Activated naive CD4-positive, alpha-beta T cell treated with anti-CD3 and anti-CD28 coated beads, Interleukin-2, amount 50 U/mL, for 72 hours (primary cell): ENCODE results near the gene KISS1R. TPM values are rescaled to one million over a fixed set of nuclear protein-coding genes. Genes with fewer than 3 reads are reported as not detected.
"Not testable (repeated sequence)": the region's sequence is repeated elsewhere in the genome, so short reads cannot be mapped to it uniquely, and the experiment has no call there.

Source experiments
- ATAC-seq, 2 donors: fragments of 150-1000 bp; cut with Tn5 transposase; 2 replicates each; pipeline ENCODE4 v1.10.0; 2021; ENCODE audit warnings: mild to moderate bottlenecking in 2 of 2, moderate library complexity in 2 of 2
- DNase-seq, 2 donors: peaks; one replicate each; pipeline ENCODE4 v3.0.0; 2021 to 2022; ENCODE audit warnings: low spot score in 2 of 2
- H3K27ac Mint-ChIP-seq, 2 donors: one replicate each; pipeline ENCODE4 v1.8.0; 2022; ENCODE audit warnings: mild to moderate bottlenecking in 2 of 2, mixed read lengths in 2 of 2
- H3K36me3 Mint-ChIP-seq, 2 donors: one replicate each; pipeline ENCODE4 v1.8.0; 2022; ENCODE audit warnings: mixed read lengths in 2 of 2
- H3K9me3 Mint-ChIP-seq, 2 donors: one replicate each; pipeline ENCODE4 v1.8.0; 2022; ENCODE audit warnings: mixed read lengths in 2 of 2
- total RNA-seq, 2 donors: library from RNA; stranded (reverse); gene quantifications; one replicate each; pipeline ENCODE4 v1.2.3, GENCODE V29; 2022

Gene KISS1R
- total RNA-seq, 2 donors from 2014 or later, result 10.9 to 32.4 TPM

DNA sequence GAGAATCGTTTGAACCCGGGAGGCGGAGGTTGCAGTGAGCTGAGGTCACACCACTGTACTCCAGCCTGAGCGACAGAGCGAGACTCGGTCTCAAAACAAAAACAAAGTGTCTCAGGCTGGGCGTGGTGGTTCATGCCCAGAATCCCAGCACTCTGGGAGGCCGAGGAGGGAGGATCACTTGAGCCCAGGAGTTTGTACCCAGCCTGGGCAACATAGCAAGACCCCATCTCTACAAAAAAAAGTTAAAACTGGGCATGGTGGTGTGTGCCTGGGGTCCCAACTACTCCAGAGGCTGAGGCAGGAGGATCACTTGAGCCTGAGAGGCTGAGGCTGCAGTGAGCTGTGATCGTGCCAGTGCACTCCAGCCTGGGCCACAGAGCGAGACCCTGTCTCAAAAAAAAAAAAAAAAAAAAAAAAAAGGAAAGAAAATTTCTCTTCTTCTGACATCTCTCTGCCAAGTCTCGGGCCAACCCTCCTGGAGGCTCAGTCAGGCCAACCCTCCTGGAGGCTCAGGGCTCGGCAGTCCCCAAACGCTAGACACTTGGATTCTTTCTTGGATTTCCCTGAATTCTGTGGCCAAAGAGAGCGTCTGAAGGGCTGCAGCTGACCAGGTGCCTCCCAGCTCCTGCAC, 35.0 kb downstream of the KISS1R start:
- Mint-ChIP-seq H3K9me3 (no peaks in the 10 kb centered on the region), H3K36me3 (no peaks in the 10 kb centered on the region), H3K27ac (no peak overlapping the region)
- DNase-seq (no peak), ATAC-seq (no peak)

DNA sequence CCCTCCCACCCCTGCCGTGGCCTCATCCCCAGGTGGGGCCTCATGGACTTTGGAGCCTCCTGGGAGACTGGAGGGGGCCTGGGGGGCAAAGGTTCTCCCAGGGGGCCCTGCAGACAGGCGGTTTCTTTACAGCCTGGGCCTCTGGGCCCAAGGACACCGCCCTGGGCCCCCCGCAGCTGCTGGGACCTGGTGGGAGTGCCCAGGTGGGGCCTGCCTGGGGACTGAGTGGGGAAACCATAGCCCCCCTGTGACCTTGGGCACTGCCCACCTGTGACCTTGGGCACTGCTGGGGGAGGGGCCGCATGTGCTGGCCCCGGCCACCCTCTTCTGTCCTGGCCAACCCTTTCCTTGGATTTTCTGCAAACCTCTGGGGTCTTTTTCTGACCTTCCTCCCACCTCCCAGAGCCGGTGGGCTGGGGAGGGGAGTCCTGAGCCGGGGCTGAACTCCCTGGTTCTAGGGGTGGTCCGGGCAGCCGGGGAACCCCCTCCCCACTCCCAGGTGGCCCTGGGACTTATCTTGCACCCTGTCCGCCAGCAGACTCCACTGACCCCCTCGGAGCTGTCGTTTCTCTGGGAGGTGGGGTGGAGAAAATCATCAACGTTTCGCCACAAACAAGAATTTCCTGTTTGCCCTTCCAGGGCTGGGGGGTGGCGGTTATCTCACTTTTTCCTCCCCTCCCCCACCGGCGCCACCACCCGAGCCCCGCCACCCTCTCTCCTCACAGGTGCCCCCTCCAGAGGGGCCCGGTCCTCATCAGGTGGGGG, 35.7 kb downstream of the KISS1R start:
- DNase-seq (no peak), ATAC-seq (no peak)
- no peaks in the 10 kb centered on the region for H3K9me3 Mint-ChIP-seq
- no peak overlapping the region for H3K27ac Mint-ChIP-seq
- no peaks in the 10 kb centered on the region for H3K36me3 Mint-ChIP-seq

DNA sequence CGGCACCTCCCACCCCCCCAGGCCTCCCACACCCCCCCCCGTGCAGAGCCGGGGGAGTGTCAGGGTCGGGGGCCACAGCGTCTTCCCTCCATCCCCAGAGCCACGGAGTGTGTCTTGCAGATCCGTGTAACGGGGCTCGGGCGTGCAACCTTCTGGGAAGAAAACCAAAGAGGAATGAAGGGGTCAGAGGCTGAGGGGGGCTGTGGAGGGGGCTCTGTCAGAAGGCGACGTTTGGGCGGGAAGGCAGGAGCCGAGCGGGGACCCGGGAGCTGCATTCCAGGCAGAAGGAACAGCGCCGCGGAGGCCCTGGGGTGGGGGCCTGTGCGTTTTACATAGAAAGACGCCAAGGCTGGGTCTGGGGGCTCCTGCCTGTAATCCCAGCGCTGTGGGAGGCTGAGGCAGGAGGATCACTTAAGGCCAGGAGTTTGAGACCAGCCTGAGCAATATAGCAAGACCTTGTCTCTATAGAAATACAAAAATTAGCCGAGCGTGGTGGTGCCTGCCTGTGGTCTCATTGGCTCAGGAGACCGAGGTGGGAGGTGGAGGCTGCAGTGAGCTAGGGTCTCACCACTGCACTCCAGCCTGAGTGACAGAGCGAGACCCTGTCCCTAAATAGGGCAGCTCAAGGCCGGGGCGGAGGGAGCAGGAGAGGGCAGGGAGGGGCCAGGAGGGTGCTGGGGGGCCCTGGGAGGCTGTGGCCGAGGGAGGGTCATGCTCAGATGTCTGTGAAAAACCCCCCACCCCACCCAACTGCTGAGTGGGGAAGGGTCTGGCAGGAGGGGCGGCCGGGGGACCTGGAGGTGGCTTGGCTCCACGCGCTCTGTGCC, 36.5 kb downstream of the KISS1R start:
- no peaks in the 10 kb centered on the region for H3K36me3 Mint-ChIP-seq
- H3K9me3 Mint-ChIP-seq, result no peaks in the 10 kb centered on the region
- no peak overlapping the region for H3K27ac Mint-ChIP-seq
- ATAC-seq, result no peak
- DNase-seq, result no peak

DNA sequence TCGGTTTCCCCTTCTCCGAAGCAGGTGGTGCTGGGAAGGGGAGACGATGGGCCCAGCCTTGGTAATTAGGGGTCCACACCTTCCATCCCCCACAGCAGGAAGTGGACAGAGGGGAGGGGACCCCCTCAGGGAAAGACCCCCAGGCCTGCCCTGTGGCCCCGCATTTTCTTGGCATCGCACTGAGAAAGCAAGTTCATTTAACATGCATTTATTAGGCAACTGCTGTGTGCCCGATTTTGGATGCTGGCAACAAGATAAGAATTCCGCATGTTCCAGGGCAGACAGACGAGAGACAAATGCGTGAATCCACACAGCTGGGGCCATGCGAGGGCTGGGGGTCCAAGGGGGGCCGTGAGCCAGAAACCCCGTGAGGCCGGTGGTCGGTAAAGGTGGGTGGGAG, 37.1 kb downstream of the KISS1R start:
- Mint-ChIP-seq H3K27ac (no peak overlapping the region), H3K9me3 (no peaks in the 10 kb centered on the region), H3K36me3 (no peaks in the 10 kb centered on the region)
- DNase-seq (no peak), ATAC-seq (no peak)

DNA sequence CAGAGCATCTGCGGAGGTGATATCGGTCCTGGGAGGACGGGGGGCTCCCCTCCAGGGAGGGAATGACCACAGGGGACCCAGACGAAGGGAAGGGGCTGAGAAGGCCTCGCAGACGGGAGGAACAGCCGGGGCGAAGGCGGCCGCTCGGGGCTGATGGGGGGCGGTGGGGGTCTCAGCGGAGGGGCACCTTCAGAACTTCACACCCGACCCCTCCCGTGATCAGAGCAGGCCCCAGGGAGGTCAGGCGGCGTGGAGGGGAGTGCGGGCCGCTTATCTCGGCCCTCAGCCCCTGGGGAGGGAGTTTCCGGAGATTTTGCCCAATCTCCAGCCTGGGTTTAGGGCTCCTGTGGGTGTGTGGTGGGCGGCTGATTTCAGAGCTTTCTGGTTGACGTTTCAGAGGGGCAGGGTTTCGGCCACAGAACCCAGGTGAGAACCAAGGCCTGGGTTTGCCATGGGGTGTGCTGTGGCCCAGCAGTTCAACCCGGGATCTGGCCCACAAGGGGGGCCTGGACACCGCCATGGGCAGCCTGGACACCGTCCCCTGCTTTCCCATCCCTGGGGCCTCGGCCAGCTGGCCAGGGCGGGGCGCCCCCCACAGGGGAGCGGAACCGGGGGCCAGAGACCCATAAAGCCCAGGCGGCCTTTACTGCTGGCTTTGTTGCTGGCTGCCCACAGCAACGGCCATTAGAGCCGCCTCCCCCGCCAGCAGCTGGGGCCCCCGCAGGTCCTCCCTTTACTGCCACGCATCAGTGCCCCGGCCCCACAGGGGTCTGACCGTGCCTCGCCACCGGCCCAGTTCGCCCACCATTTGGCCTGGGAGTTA, 37.8 kb downstream of the KISS1R start:
- ATAC-seq, result no peak
- Mint-ChIP-seq H3K27ac (no peak overlapping the region), H3K9me3 (no peaks in the 10 kb centered on the region), H3K36me3 (no peaks in the 10 kb centered on the region)
- no peak for DNase-seq

DNA sequence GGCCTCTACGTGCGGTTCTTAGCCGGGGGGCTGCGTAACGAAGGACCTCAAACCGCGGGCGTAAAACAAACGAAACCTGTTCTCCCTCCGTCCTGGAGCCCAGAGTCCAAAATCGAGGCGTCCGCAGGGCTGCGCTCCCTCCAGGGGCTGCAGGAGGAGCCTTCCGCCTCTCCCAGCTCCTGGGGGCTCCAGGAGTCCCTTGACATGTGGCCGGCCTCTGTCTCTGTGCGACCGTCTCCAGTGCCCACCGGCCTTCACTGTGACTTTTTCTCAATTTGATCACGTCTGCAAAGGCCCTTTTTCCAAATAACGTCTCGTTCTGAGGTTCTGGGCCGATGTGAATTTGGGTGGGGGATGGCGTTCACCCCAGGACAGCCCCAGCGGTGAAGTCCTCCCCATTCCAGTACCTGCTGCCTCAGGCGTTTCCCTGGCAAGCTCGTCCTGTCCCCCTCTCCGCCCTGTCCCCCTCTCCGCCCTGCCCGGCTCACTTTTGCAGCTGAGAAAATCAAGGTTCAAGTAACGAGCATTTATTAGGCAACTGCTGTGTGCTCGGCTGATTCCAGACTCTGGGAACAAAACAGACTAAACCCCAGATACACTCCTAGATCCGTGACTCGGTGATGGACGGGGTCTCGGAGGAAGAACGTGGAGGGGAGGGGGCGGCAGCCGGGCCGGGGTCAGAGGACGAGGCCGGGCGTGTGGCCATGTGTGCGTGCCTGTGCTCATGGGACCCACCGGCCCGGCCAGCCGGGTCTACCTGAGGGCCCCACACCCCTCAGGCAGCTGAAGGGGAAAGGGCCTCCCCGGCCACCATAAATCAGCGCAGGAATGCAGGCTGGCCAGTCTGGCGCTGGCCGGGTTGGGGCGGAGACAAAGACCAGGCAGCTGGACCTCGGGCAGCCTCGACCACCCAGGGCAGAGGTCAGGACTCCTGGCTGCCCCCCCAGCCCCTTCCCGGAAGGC, 39.0 kb downstream of the KISS1R start:
- no peak overlapping the region for H3K27ac Mint-ChIP-seq
- DNase-seq (no peak), ATAC-seq (no peak)
- no peaks in the 10 kb centered on the region for H3K9me3 Mint-ChIP-seq
- no peaks in the 10 kb centered on the region for H3K36me3 Mint-ChIP-seq

DNA sequence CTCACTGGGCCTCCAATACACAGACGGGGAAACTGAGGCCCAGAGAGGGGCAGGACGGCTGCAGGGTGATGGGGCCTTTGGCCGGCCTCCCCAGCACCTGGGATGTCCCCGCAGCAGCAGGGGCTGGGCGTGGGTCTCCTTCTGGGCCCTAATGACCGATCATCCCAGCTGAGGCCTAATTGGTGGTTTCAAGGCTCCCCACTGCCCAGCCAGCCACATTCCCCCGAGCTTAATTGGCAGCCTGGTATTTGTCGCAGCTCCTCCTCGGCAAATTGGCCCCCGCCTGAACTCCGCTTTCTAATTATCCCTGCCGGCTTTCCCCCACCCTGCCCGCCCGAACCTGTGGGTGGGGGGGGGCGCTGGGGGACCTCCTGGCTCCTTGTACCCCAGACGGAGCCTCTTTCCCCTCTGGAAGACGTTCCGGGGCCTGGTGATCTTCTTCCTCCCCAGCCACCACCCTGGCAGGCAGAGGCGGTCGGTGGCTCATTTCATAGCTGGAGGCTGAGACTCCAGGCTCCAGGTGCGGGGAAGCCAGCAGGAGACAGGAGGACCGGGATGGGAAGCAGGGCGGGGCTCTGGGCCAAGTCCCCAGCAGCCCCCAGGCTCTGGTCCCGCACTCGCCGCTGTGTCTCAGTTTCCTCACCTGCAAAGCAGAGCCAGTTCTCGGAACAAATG, 39.8 kb downstream of the KISS1R start:
- ATAC-seq (no peak), DNase-seq (no peak)
- Mint-ChIP-seq H3K36me3 (no peaks in the 10 kb centered on the region), H3K9me3 (no peaks in the 10 kb centered on the region), H3K27ac (no peak overlapping the region)

DNA sequence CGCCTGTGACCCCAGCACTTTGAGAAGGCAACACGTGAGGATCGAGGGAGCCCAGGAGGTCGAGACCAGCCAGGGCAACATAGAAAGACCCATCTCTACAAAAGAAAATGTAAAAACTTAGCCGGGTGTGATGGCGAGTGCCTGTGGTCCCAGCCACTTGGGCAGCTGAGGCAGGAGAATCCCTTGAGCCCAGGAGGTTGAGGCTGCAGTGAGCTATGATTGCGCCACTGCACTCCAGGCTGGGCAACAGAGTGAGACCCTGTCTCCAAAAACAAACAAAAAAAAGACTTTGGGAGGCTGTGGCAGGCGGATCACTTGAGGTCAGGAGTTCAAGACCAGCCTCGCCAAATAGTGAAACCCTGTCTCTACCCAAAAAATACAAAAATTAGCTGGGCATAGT, 40.4 kb downstream of the KISS1R start:
- H3K36me3 Mint-ChIP-seq, H3K9me3 Mint-ChIP-seq, DNase-seq, ATAC-seq, H3K27ac Mint-ChIP-seq: not testable (repeated sequence)

DNA sequence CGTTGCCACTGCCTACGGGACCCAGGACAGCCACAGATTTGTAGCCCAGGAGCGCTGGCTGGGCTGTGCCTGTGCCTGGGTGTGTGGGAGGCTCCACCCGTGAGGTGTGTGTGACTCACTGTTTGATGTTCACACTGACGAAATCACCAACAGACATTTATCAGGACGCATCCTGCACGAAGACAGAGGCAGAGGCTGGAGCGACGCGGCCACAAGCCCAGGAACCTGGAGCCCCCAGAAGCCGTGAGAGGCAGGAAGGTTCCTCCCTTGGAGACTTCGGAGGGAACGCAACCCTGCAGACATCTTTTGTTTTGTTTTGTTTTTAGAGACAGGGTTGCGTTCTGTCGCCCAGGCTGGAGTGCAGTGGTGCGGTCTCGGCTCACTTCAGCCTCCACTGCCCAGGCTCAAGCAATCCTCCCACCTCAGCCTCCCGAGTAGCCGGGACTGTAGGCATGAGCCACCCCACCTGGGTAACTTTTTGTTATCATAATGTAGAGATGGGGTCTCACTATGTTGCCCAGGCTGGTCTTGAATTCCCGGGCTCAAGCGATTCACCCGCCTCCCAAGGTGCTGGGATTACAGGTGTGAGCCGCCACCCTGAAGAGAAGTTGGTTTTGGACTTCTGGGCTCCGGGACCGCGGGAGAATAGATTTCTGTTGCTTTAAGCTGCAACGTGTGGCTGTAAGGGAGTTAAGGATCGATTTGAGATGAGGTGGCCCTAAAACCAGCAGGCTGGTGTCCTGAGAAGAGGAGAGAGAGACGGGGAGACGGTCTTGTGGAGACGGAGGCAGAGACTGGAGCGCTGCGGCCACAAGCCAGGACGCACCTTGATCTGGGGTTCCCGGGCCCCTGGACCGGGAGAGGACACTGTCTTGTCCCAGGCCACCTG, 42.1 kb downstream of the KISS1R start:
- Mint-ChIP-seq H3K27ac (peak overlapping the region in 1 of 2 donors; percentile 3), H3K36me3 (no peaks in the 10 kb centered on the region), H3K9me3 (no peaks in the 10 kb centered on the region)
- DNase-seq (peak in 1 of 2 donors; percentile 44), ATAC-seq (peak; percentile 79 to 94)

DNA sequence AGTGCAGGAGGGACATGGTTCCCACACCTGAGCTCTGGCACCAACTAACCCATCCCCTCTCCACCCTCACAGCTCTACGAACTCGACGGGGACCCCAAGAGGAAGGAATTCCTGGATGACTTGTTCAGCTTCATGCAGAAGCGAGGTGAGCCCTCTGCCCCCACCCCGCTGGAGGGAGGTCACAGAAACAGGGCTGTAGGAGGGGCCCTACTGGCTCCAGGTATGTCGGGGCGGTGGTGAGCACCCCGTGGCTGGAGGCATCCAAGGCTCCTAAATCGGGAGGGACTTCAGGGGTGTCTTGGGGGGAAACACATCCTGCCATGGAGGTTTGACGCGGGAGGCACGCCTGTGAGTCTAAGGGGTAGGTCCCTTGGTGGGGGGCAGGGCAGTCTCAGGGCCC, 42.9 kb downstream of the KISS1R start:
- no peak overlapping the region for H3K27ac Mint-ChIP-seq
- peaks cover 0 to 5% of the 10 kb centered on the region in 2 donors for H3K36me3 Mint-ChIP-seq
- DNase-seq (no peak), ATAC-seq (no peak)
- H3K9me3 Mint-ChIP-seq, result peaks cover 0 to under 1% of the 10 kb centered on the region in 2 donors

DNA sequence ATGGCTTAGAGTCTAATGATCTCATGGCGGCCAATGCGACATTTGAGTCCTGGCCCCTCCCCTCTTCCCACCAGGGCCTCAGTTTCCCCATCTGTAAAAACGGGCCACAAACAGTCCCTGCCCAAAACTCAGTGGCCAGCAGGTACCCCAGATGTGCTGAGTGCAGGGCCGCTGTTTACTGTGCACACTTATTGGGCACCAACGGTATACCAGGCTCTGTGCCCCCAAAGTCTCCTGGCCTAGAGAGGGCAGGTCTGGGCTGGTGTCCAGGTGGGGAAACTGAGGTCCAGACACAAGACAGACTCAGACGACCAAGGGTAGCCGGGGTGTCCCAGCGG, 43.4 kb downstream of the KISS1R start:
- Mint-ChIP-seq H3K9me3 (peaks cover 0 to 4% of the 10 kb centered on the region in 2 donors), H3K27ac (no peak overlapping the region), H3K36me3 (peaks cover 0 to 10% of the 10 kb centered on the region in 2 donors)
- no peak for DNase-seq
- no peak for ATAC-seq

DNA sequence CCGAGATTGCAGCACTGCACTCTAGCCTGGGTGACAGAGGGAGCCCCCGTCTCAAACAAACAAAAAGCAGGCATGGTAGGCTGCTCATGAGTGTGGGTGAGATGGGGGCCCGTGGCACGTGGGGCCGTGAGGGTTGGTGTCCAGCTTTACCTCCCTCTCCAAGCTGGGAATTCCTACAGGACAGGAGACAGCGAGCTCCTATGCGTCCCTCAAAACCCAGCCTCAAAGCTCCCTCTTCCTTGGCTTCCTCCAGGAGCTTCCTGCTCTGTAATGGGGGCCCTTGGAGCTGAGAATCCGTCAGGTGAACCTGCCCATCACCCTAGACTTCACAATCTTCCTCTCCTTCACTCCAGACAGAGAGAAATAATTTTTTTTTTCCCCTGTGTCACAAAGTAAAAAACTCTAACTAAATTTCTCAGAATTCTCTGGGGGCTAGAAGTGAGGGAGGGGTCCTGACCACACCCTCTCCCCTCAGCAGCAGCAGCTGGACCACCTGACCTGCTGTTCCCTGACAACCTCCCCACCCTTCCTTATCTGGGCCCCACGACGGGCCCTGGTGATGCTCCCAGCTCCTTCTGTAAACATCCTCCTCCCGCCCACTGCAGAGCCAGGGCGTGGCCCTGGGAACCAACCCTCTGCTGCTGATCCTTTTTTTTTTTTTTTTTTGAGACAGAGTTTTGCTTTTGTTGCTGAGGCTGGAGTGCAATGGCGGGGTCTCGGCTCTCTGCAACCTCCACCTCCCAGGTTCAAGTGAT, 44.9 kb downstream of the KISS1R start:
- Mint-ChIP-seq H3K9me3 (peaks cover 0 to 4% of the 10 kb centered on the region in 2 donors), H3K36me3 (peaks cover 0 to 17% of the 10 kb centered on the region in 2 donors), H3K27ac (no peak overlapping the region)
- DNase-seq, result no peak
- no peak for ATAC-seq

DNA sequence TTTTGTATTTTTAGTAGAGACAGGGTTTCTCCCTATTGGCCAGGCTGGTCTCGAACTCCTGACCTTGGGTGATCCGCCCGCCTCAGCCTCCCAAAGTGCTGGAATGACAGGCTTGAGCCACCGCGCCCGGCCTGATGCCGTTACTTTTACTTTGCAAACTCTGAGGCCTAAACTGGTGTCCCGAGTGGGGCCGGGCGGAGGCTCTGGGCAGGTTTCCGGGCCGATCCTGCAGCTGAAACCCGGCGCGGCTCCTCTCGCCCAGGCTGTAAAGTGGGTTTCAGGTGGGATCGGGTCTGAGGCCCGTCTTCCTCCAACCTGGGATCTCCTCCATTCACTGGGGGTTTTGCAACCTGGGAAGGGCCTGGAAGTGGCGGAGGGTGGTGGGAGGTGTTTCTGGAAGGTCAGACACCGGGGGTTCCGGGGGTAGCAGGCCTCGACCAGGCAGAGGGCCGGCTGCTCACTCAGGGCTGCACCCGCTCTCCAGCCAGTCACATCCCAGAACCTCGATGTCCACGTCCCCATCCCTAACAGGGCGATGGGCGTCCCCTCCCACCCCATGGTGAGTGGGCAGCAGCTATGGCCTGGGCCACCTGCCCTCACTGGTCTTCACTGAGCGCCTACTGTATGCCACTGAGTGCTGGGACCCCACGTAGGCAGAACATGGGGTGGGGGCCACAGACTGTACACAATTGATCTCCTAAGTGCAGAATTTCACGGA, 45.7 kb downstream of the KISS1R start:
- ATAC-seq, result no peak
- DNase-seq, result no peak
- H3K36me3 Mint-ChIP-seq, result peaks cover 0 to 22% of the 10 kb centered on the region in 2 donors
- peaks cover 0 to 4% of the 10 kb centered on the region in 2 donors for H3K9me3 Mint-ChIP-seq
- no peak overlapping the region for H3K27ac Mint-ChIP-seq
